T-helper 1 cell treated with Interleukin-12 subunit alpha and Interleukin-12 subunit beta and Interleukin-4 antibody, amounts not matched to agents 30 ng/mL and 1 ng/mL, for 36 hours (primary cell): Measurements from ENCODE around the gene CCL18. TPM values are rescaled to one million over a fixed set of nuclear protein-coding genes. Genes with fewer than 3 reads are reported as not detected.
"Not testable (repeated sequence)": the region's sequence is repeated elsewhere in the genome, so short reads cannot be mapped to it uniquely, and the experiment has no call there.

Source experiments
- intact Hi-C: fragments of 100-400 bp; cut with micrococcal nuclease; formaldehyde crosslinking; loops from one replicate; pipeline ENCODE4 v1.15.1; 2024
- total RNA-seq: library from RNA; stranded (reverse); gene quantifications from 2 replicates; pipeline ENCODE4 v1.2.3, GENCODE V29; 2022

The CCL18 gene
- total RNA-seq, 1 donor from 2014 or later: not detected

- intact Hi-C loops: loop anchor here (2.0 to 5.0 kb wide), 5 partner anchors 46 to 309 kb away; partner anchors contain the start of gene C17orf50
Measured at GRCh38 chr17:36071751-36072150, 7.7 kb downstream of the CCL18 start.

GRCh38 chr17:36072431-36073121 is 8.5 kb downstream of the CCL18 start:
- intact Hi-C loops: loop anchor here (2.0 to 5.0 kb wide), 5 partner anchors 45 to 310 kb away; partner anchors contain the start of gene C17orf50

GRCh38 chr17:36074365-36074764 is 10.3 kb downstream of the CCL18 start:
- intact Hi-C loops: loop anchor here (1.0 to 5.0 kb wide), 5 partner anchors 8 to 312 kb away; partner anchors contain the start of genes C17orf50 and CCL3

- intact Hi-C loops: loop anchor here (1.0 to 10.0 kb wide), 5 partner anchors 8 to 453 kb away; partner anchors contain the start of genes CCL3, MYO19, PIGW and ZNHIT3
Measured at GRCh38 chr17:36081681-36082471, 17.8 kb downstream of the CCL18 start.

GRCh38 chr17:36082482-36083120 is 18.5 kb downstream of the CCL18 start:
- intact Hi-C loops: loop anchor here (1.0 to 10.0 kb wide), 5 partner anchors 8 to 452 kb away; partner anchors contain the start of genes CCL3, MYO19, PIGW and ZNHIT3

GRCh38 chr17:36083691-36084090 is 19.6 kb downstream of the CCL18 start:
- intact Hi-C loops: loop anchor here (2.0 to 10.0 kb wide), 2 partner anchors 189 to 451 kb away; partner anchors contain the start of genes MYO19 and PIGW

GRCh38 chr17:36085765-36086164 is 21.7 kb downstream of the CCL18 start:
- intact Hi-C loops: loop anchor here (10.0 kb wide), 1 partner anchor 191 kb away; no protein-coding TSS in a partner anchor

GRCh38 chr17:36086791-36087190 is 22.7 kb downstream of the CCL18 start:
- intact Hi-C loops: loop anchor here (10.0 kb wide), 1 partner anchor 192 kb away; no protein-coding TSS in a partner anchor

- intact Hi-C loops: loop anchor here (10.0 kb wide), 1 partner anchor 193 kb away; no protein-coding TSS in a partner anchor
Measured at GRCh38 chr17:36087471-36087870, 23.4 kb downstream of the CCL18 start.

- intact Hi-C loops: loop anchor here (10.0 kb wide), 1 partner anchor 193 kb away; no protein-coding TSS in a partner anchor
Measured at GRCh38 chr17:36087897-36088572, 24.0 kb downstream of the CCL18 start.

GRCh38 chr17:36088670-36089338 is 24.7 kb downstream of the CCL18 start:
- intact Hi-C loops: loop anchor here (10.0 kb wide), 1 partner anchor 194 kb away; no protein-coding TSS in a partner anchor

GRCh38 chr17:36089339-36089865 is 25.3 kb downstream of the CCL18 start:
- intact Hi-C loops: loop anchor here (10.0 kb wide), 1 partner anchor 195 kb away; no protein-coding TSS in a partner anchor

GRCh38 chr17:36089888-36090836 is 26.1 kb downstream of the CCL18 start, which contains the start of gene CCL3:
Gene CCL3 (minus strand): TSS chr17:36090143. CDS start chr17:36090058, 85 bp downstream.
- intact Hi-C loops: loop anchor here (1.0 to 10.0 kb wide), 3 partner anchors 8 to 195 kb away; no protein-coding TSS in a partner anchor

- intact Hi-C loops: no loop called here
Measured at GRCh38 chr17:36092230-36092629, 28.2 kb downstream of the CCL18 start.

GRCh38 chr17:36092715-36093114 is 28.6 kb downstream of the CCL18 start:
- intact Hi-C loops: not testable (repeated sequence)

- intact Hi-C loops: no loop called here
Measured at GRCh38 chr17:36094232-36094631, 30.2 kb downstream of the CCL18 start.

- intact Hi-C loops: no loop called here
Measured at GRCh38 chr17:36094746-36095145, 30.7 kb downstream of the CCL18 start.

- intact Hi-C loops: no loop called here
Measured at GRCh38 chr17:36095992-36096391, 31.9 kb downstream of the CCL18 start.
